Stimulated activated CD4-positive, alpha-beta T cell treated with anti-CD3 and anti-CD28 coated beads, Interleukin-1b, Interleukin-23, amount 100 ng/mL, for 4 hours (primary cell): ENCODE results near the gene FIBCD1.

Source experiments
- DNase-seq, 2 donors: peaks; one replicate each; pipeline ENCODE4 v3.0.0-alpha.2; 2020; ENCODE audit warnings: low read depth in 2 of 2

Gene FIBCD1

GRCh38 chr9:130858739-130859705 lies 80.0 kb downstream of the FIBCD1 start:
- DNase-seq = no peak

DNA sequence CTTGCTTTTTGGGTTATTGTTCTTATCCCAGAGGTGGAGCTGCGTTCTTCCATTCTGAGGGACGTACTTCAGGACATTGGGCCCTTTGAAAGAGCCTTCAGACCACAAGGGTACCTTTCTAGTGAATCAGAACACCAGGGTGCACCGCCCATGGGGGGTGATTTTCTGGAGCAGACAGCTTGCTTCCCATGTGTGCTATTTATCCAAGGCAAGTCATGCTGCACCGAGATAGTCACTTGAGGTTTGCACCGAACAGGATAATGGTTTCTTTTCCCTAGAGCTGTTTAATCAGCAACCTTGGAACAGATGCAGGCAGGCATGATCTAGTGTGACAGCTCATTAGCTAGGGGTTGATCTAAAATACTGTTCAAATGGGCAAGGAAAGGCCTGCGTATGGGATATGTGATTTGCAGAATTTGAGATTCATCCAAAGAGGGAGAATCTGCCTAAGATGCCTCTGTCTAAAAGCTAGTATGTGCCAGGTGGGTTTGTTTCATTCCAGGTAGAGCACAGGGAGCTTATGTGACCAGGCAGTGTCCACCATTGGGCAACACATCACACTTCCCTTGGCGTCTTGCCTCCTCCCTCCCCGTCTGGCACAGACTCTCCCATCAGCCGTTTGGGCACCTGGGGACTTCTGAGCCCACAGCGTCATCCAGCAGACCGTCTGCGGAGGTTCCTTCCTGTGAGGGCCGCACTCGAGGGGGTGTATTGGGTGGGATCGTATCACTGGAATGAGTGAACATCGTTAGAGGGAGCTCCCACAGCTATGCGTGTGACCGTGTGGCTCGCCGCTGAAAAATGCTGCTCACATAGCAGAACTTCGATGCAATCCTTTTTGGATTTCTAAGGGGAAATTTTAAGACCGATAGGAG lies 80.9 kb downstream of the FIBCD1 start:
- no peak for DNase-seq

- no peak for DNase-seq
Observed at GRCh38 chr9:130856474-130856873, 82.6 kb downstream of the FIBCD1 start.

- no peak for DNase-seq
Observed at GRCh38 chr9:130854835-130855234, 84.2 kb downstream of the FIBCD1 start.

DNA sequence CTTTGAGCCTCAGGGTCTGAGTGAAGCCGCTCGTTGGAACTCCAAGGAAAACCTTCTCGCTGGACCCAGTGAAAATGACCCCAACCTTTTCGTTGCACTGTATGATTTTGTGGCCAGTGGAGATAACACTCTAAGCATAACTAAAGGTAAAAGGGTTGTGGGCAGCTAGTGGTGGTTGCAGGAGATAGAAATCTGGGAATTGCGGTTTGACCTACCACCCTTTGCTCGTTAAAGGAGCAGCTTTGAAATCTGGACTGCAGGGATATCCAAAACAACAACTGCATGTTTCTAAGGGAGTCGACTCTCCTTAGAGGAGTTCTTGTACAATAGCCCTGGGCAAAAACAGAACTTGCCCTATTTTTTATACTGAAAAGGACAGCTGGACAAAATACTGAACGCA lies 85.0 kb downstream of the FIBCD1 start:
- no peak for DNase-seq

DNA sequence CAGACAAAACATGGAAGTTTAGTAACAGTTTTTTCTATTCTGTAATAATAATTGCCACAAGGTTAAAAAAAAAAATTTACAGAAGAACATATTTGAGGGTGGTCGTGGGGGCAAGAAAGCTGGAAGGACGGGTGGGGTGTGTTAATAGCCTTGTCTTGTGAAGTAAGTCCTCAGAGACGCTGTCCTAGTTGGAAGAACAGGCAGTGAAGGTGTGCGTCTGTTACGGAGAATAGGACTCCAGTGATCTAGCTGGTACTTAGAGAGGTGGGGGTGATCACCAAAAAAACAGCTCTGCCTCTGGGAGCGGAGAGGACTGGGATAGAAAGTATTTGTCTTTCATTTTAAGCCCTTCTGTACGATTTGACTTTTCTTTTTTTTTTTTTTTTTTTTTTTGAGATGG lies 86.2 kb downstream of the FIBCD1 start:
- no peak for DNase-seq
